HepG2 (cell line): ENCODE results near the gene PUM1.

Source experiments
- BHLHE40 ChIP-seq: IDR thresholded peaks from 2 replicates; pipeline ENCODE4 v1.6.1; 2011; ENCODE audit warnings: low read length, improper control_type of control experiment
- BRD4 ChIP-seq: sonication (generic); formaldehyde crosslinking; IDR thresholded peaks from 2 replicates; pipeline ENCODE4 v1.4.0; 2020; ENCODE audit warnings: missing genetic modification reagents
- CEBPZ ChIP-seq: IDR thresholded peaks from 2 replicates; pipeline ENCODE4 v1.6.1; 2012; ENCODE audit warnings: low read length, improper control_type of control experiment
- EZH2 ChIP-seq: conservative IDR thresholded peaks from 2 replicates; pipeline ENCODE4 v1.6.1; 2012; ENCODE audit warnings: mild to moderate bottlenecking, low read depth, low read length, moderate library complexity
- HIC2 ChIP-seq: sonication (generic); formaldehyde crosslinking; IDR thresholded peaks from 2 replicates; pipeline ENCODE4 v1.9.0; 2022; ENCODE audit warnings: low read depth, missing genetic modification reagents
- KMT2A ChIP-seq: sonication (generic); formaldehyde crosslinking; IDR thresholded peaks from 2 replicates; pipeline ENCODE4 v1.4.0; 2020; ENCODE audit warnings: missing genetic modification reagents
- PREB ChIP-seq: sonication (generic); formaldehyde crosslinking; IDR thresholded peaks from 2 replicates; pipeline ENCODE4 v1.4.0; 2020; ENCODE audit warnings: missing genetic modification reagents
- U2AF2 ChIP-seq: fragments of 200-400 bp; formaldehyde crosslinking; IDR thresholded peaks from 2 replicates; pipeline ENCODE4 v1.6.1; 2017; ENCODE audit warnings: low read depth, mild to moderate bottlenecking, low read length
- ZBTB4 ChIP-seq: sonication (generic); formaldehyde crosslinking; IDR thresholded peaks from 2 replicates; pipeline ENCODE4 v1.4.0; 2020; ENCODE audit warnings: missing genetic modification reagents, mild to moderate bottlenecking, borderline replicate concordance
- ZFX ChIP-seq: sonication (generic); formaldehyde crosslinking; IDR thresholded peaks from 2 replicates; pipeline ENCODE4 v1.4.0; 2020; ENCODE audit warnings: mild to moderate bottlenecking, low read depth, missing genetic modification reagents, moderate library complexity
- TF ChIP-seq, protein P1 (sequence below): IDR thresholded peaks from 2 replicates; pipeline ENCODE4 v1.6.1; 2018; ENCODE audit warnings: missing genetic modification reagents
- TF ChIP-seq, protein P2 (sequence below): sonication (generic); formaldehyde crosslinking; IDR thresholded peaks from 2 replicates; pipeline ENCODE4 v1.4.0; 2020; ENCODE audit warnings: missing genetic modification reagents

GRCh38 chr1:31004231-31004621, 61.3 kb downstream of the PUM1 start:
- no peak for TF ChIP-seq U2AF2
- TF ChIP-seq, protein P1, sequence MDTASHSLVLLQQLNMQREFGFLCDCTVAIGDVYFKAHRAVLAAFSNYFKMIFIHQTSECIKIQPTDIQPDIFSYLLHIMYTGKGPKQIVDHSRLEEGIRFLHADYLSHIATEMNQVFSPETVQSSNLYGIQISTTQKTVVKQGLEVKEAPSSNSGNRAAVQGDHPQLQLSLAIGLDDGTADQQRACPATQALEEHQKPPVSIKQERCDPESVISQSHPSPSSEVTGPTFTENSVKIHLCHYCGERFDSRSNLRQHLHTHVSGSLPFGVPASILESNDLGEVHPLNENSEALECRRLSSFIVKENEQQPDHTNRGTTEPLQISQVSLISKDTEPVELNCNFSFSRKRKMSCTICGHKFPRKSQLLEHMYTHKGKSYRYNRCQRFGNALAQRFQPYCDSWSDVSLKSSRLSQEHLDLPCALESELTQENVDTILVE (CRISPR knock-in tag), result no peak
- TF ChIP-seq CEBPZ, result no peak
- TF ChIP-seq ZFX (CRISPR knock-in tag), result no peak
- no peak for TF ChIP-seq PREB (CRISPR knock-in tag)
- TF ChIP-seq EZH2, result no peak
- TF ChIP-seq, protein P2, sequence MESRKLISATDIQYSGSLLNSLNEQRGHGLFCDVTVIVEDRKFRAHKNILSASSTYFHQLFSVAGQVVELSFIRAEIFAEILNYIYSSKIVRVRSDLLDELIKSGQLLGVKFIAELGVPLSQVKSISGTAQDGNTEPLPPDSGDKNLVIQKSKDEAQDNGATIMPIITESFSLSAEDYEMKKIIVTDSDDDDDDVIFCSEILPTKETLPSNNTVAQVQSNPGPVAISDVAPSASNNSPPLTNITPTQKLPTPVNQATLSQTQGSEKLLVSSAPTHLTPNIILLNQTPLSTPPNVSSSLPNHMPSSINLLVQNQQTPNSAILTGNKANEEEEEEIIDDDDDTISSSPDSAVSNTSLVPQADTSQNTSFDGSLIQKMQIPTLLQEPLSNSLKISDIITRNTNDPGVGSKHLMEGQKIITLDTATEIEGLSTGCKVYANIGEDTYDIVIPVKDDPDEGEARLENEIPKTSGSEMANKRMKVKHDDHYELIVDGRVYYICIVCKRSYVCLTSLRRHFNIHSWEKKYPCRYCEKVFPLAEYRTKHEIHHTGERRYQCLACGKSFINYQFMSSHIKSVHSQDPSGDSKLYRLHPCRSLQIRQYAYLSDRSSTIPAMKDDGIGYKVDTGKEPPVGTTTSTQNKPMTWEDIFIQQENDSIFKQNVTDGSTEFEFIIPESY (CRISPR knock-in tag), result no peak
- no peak for TF ChIP-seq BHLHE40
- TF ChIP-seq BRD4, result no peak
- no peak for TF ChIP-seq HIC2
- TF ChIP-seq ZBTB4 (CRISPR knock-in tag), result no peak
- TF ChIP-seq KMT2A (CRISPR knock-in tag), result no peak
